ENCODE results near the gene PRKCG.

DNA sequence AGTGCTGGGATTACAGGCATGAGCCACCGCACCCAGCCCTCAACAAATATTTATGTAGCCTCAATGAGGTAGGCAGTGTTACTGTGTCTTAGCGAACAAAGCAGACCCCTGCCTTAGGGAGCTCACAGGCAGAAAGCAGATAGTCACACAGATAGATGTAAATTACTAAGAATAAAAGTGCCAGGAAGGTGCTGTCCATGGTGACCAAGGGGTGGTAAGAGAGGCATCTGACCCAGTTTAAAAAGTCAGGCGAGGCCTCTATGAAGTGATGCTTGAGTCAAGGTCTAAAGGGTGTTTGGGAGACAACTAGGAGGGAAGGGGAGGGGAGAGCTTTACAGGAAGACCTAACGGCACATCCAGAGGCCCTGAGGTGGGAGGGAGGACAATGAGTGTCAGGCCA lies 14.7 kb downstream of the PRKCG start:
- TF ChIP-seq, protein P1, sequence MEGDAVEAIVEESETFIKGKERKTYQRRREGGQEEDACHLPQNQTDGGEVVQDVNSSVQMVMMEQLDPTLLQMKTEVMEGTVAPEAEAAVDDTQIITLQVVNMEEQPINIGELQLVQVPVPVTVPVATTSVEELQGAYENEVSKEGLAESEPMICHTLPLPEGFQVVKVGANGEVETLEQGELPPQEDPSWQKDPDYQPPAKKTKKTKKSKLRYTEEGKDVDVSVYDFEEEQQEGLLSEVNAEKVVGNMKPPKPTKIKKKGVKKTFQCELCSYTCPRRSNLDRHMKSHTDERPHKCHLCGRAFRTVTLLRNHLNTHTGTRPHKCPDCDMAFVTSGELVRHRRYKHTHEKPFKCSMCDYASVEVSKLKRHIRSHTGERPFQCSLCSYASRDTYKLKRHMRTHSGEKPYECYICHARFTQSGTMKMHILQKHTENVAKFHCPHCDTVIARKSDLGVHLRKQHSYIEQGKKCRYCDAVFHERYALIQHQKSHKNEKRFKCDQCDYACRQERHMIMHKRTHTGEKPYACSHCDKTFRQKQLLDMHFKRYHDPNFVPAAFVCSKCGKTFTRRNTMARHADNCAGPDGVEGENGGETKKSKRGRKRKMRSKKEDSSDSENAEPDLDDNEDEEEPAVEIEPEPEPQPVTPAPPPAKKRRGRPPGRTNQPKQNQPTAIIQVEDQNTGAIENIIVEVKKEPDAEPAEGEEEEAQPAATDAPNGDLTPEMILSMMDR (IDR thresholded peaks at IDR 0.05 in 4 of 5, conservative IDR thresholded peaks at IDR 0.05 in 1 of 5): no peak
- no peak for TF ChIP-seq POLR2A (IDR thresholded peaks at IDR 0.05)
